Urinary bladder (tissue), 4 donors: ENCODE data around the gene LRRC19. TPM values are rescaled to one million over a fixed set of nuclear protein-coding genes. Genes with fewer than 3 reads are reported as not detected.

Experiments used
- DNase-seq: peaks from one replicate; pipeline ENCODE4 v3.0.0-alpha.2; 2015; ENCODE audit errors: extremely low spot score
- H3K27ac ChIP-seq: one replicate; pipeline ENCODE4 v1.5.1; 2013; ENCODE audit warnings: low read depth, mild to moderate bottlenecking, moderate library complexity
- H3K36me3 ChIP-seq: one replicate; pipeline ENCODE4 v1.6.1; 2013; ENCODE audit warnings: mild to moderate bottlenecking, moderate library complexity; ENCODE audit not compliant: insufficient read depth
- H3K4me1 ChIP-seq: one replicate; pipeline ENCODE4 v1.6.1; 2013; ENCODE audit warnings: mild to moderate bottlenecking, moderate library complexity; ENCODE audit not compliant: insufficient read depth
- H3K4me3 ChIP-seq: one replicate; pipeline ENCODE4 v1.5.1; 2013; ENCODE audit warnings: low read depth, low read length
- WGBS: extraction: QIAGEN DNeasy Blood & Tissue Kit; methylation state at CpG from one replicate; pipeline ENCODE4 v1.1.7; 2013; 5-methylcytosine and 5-hydroxymethylcytosine counted together
- polyA plus RNA-seq: library from polyadenylated mRNA; stranded (reverse); fragments of 200-250 nt; gene quantifications from one replicate; pipeline ENCODE4 v1.2.3, GENCODE V29; 2013
- total RNA-seq: library from RNA; depleted of rRNA; stranded (reverse); fragments of >200 nt; gene quantifications from one replicate; pipeline ENCODE4 v1.2.3, GENCODE V29; 2014
- donor health status: healthy with polysubstance abuse.
- donor health status: healthy.

LRRC19 gene
- total and polyA plus RNA-seq, 2 donors, result 0.11 TPM; not detected in 1

DNA sequence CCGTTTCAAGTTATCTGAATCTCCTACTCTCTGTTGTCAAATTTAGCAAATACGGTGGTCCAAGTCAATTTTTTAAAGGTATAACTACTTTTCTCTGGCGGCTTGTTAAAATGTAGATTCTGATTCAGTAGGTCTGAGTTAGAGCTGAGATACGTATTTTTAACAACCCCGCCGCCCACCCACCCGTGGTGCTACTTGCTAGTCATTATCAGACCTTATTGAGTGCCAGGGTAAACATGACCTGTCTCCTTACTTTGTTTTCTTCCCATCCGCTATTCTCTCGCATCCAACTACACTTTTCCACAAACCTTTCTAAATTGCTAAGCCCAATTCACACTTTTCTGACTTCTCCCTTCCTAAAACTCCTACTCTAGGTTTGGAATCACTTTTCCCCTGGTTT is 57.7 kb downstream of the LRRC19 start:
- Histone ChIP-seq H3K4me1 (peaks cover 4% of the 10 kb centered on the region), H3K27ac (no peak overlapping the region), H3K36me3 (peaks cover 2% of the 10 kb centered on the region), H3K4me3 (peak overlapping the region; percentile 93)
- under 1% methylated on average over 9 of the region's 9 CpGs for WGBS
- DNase-seq, result no peak

DNA sequence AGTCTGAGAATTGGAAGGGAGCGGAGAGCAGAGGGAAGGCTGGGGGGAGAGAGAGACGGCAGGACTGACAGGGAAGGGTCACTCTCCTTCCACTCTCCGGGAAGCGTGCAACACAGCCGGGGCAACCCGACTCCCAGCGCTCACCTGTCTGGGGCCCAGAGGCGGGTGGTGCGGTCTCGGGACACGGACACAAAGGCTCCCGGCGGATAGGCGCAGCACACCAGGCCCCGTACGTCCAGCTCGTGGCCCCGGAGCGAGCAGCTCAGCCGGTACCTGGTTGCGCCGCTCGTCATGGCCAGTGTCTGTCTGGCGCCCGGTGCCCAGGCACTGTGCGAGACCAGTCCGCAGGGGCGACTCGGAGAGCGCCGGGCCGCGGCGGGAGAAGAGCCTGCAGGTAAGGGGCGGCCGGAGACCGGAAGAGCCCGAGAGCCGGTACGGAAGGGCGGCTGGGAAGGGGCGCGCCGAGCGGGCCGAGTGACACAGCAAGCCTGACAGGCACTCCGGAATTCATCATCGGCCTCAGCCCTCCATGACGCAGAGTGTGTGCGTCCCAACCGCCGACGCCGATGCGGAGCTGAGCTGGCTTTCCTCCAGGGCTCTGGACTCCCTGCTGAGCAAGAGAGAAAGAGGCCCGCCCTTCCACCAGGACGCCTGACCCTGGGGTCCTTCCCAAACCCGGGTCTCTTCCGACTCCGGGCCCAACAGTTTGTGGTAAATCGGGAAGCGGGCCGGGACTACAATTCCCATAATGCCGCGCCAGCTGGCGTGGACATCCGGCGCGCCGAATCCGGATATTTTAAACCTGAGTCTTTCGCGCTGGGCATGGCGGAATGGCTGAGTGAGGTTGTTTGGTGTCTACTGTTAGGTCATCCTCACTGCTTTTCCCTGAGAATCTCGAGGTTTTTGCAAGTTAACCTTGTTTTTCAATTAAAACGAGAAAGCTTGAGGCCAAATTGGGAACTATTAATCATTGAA is 58.4 kb downstream of the LRRC19 start, which contains the start of gene PLAA:
Gene PLAA, minus strand, starts transcription at position 490 of the 975 bp plus-strand sequence. Its CDS starts 197 bp downstream, at position 293.
- Histone ChIP-seq H3K4me1 (peaks cover 4% of the 10 kb centered on the region), H3K4me3 (peak within 1 kb of the TSS; percentile 93), H3K36me3 (peaks cover 2% of the 10 kb centered on the region), H3K27ac (peak within 1 kb of the TSS; percentile 100)
- peak; percentile 85 for DNase-seq
- under 1% methylated on average over 76 of the region's 76 CpGs for WGBS

DNA sequence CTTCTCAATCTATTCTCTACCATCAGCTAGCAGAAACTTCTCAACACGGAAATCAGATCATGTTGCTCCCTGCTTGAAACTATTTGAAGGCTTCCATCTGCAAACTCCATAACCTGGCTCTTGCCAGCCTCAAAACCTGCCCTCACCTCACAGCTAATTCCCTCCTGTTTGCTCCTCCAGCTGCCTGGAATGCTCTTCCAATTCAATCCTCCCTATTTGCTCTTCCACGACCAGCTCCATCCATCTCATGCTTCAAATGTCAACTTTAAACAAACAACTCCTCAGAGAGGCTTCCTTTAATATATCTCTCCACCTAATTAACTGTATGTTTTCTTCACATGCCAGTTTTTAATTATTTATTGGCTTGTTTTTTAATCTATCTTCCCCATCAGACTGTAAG is 59.9 kb downstream of the LRRC19 start:
- Histone ChIP-seq H3K36me3 (peaks cover 2% of the 10 kb centered on the region), H3K4me3 (peak overlapping the region; percentile 93), H3K27ac (no peak overlapping the region), H3K4me1 (peaks cover 4% of the 10 kb centered on the region)
- WGBS, result 27% methylated on average over 2 of the region's 2 CpGs
- no peak for DNase-seq

Other genes with a start within 250 kb of the LRRC19 start
- gene CAAP1, start 112.9 kb downstream of the LRRC19 start, total RNA-seq, result 27.3 TPM
- gene CAAP1, start 112.9 kb downstream of the LRRC19 start, polyA plus RNA-seq, result 10.4 TPM
- gene PLAA, start 58.4 kb downstream of the LRRC19 start, total RNA-seq, result 28.2 TPM
- 19.0 TPM for gene PLAA, start 58.4 kb downstream of the LRRC19 start, polyA plus RNA-seq
- gene IFT74, start 49.3 kb downstream of the LRRC19 start, total RNA-seq, result 39.6 TPM
- gene IFT74, start 49.3 kb downstream of the LRRC19 start, polyA plus RNA-seq, result 10.0 TPM
- gene TEK, start 103.6 kb upstream of the LRRC19 start, total RNA-seq, result 36.5 TPM
- 11.2 TPM for gene TEK, start 103.6 kb upstream of the LRRC19 start, polyA plus RNA-seq